GM18858 (cell line): ENCODE results near the gene NTM.

Experiments used
- ATAC-seq: cut with Tn5 transposase; IDR thresholded peaks from one replicate; pipeline ENCODE4 v1.9.1; 2021; ENCODE audit not compliant: unreplicated experiment

The NTM gene

DNA sequence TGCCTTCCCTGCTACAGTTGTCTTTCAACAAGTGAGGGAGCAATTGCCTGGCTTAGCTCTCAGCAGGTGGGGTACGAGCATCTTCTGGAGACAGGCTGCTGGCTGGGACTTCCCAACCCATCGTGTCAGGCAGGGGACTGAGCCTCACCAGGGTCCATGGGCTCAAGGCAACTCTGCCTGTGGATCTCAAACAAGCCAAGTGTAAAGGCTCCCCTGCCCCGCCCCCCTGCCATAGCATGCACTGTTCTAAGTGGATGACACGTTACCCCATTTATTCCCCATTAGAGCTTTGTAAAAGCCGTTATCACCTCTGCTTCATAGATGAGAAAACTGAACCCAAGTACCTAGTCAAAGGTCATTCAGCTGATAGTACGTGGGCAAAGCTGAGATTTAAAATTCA lies 222.9 kb downstream of the NTM start:
- no peak for ATAC-seq

DNA sequence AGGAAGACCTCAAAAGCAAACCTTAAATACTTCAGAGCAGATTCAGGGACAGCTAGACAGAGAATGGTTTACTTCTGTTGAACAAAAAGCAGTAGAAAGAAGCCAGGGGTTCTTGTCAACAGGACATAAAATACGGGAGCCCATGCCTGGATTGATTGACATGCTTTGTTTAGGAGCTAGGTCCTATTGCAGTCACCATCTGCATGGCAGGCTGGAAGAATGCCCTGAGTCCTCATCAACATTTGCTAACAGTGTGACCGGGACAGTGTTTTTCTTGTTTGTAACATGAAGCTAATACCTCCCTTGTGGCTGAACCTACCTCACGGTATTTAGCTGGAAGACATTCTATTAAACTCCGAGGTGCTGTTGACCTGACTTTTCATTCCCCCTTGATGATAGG lies 225.4 kb downstream of the NTM start:
- ATAC-seq, result no peak

- no peak for ATAC-seq
These were observed 227.5 kb downstream of the NTM start for GRCh38 chr11:131597890-131598289.

- no peak for ATAC-seq
These were observed 227.9 kb downstream of the NTM start for GRCh38 chr11:131598305-131598704.

DNA sequence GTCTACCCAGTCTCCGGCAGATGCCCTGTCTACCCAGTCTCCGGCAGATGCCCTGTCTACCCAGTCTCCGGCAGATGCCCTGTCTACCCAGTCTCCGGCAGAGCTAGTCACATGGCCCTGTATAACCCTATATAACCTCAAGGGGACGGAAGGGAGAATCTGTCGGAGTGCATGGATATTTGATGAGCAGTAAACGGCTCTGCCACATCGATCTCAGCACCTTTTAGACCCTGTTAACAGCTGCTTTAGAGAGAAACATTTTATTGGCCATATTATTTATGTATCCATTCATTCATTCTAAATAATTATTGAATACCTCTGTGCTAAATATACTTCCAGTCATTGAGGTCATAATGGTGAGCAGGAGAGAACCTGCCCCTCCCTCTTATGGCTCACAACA lies 228.9 kb downstream of the NTM start:
- no peak for ATAC-seq

- no peak for ATAC-seq
These were observed 230.2 kb downstream of the NTM start for GRCh38 chr11:131600628-131601027.

GRCh38 chr11:131601586-131601985 lies 231.2 kb downstream of the NTM start:
- ATAC-seq, result no peak

- ATAC-seq, result no peak
These were observed 232.0 kb downstream of the NTM start for GRCh38 chr11:131602431-131602830.

DNA sequence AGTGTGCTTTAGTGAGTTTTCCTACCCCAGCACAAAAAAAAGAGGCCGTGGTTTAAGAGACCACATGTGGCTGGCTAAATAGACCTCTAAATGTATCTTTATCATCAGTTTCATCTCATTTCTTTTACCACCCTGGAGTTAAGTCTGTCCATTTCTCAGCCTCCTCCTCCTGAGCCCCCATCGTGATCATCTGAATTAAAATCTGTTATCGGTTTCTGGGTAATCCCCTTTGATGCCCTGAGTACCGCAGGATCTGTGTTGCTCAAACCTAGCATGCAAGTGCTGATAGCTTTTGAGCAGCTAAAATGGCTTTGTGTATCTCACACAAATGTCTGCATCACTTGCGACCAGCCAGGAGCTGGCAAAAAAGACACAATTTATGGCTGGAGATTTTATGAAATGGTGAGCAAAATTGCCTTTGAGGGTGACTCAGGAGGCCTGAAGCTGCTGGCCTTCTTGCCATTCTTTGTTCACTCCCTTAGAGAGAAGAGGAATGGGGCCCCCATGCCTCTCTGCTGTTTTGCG lies 236.5 kb downstream of the NTM start:
- ATAC-seq, result no peak

DNA sequence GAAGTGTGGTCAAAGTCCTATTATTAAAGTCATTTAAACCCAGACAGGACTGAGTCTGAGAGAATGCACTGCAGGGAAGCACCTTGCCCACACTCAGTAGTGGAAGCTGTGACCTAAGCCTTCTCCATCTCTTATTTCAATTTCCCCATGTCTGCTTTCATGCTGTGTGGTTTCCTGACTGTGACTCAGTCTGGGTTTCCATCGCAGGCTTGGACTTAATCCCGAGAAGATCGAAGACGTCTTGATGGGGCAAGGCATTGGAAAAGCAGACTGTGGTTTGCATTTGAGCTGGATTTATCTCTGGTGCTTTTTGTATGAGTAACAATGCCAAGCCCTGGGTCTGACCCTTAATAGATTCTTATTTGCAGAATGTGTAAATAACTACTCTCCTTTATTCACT lies 238.9 kb downstream of the NTM start:
- no peak for ATAC-seq

- ATAC-seq, result no peak
These were observed 239.5 kb downstream of the NTM start for GRCh38 chr11:131609921-131610320.

DNA sequence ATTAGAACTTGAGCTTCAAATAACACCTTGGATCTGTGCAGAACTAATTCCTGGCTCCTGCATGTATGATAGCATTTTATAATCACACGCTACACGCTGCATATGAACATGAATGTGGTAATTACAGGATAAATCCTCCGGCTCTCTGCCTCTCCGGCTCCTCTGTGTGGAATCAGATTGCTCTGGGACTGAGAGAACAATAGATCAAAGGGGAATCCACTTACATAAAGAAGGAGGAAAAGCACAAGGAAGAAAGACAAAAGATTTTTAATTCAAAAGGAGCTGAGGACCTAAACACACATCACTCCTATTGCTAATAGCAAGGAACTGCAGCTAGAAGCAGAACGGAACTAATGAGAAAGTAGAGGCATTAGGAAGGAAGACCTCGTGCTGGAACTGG lies 240.9 kb downstream of the NTM start:
- no peak for ATAC-seq

- no peak for ATAC-seq
These were observed 242.1 kb downstream of the NTM start for GRCh38 chr11:131612533-131612932.

GRCh38 chr11:131614631-131615030 lies 244.2 kb downstream of the NTM start:
- no peak for ATAC-seq

DNA sequence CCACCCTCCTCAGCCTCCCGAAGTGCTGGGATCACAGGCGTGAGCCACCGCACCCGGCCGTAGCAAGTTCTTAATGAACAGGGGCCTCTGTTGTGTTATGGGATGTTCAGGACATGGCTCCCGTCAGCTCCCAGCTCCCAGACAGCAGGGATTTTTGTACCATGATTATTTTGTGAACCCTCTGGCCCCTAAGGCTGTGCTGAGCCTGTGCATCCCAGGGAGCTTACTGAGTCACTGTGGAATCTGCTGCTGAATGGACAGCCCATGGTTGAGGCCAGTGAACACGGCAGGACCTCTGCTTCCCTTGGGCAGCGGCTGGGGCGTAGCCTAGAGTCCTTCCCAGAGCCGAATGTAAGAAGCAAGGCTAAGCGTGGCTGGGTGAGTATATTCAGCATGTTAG lies 245.2 kb downstream of the NTM start:
- no peak for ATAC-seq

GRCh38 chr11:131616481-131617140 lies 246.2 kb downstream of the NTM start:
- no peak for ATAC-seq

DNA sequence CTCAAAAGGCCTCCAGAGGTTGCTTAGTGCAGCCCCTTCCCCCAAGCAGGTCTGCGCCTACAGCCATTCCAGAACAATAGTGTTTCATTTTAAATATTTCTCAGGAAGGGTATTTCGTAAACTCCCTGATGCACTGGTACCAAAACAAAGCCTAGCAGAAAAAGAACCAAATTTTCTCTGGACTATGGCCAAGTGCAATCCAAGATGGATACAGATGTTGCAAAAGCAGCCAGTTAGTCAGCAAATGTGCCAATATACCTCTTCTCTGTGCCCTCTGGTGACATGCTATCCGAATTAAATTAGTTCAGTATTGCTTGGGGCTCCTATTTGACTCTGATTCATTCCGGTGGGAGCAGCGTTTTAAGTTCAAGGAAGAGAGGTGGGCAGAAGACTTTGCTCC lies 247.8 kb downstream of the NTM start:
- ATAC-seq, result no peak

DNA sequence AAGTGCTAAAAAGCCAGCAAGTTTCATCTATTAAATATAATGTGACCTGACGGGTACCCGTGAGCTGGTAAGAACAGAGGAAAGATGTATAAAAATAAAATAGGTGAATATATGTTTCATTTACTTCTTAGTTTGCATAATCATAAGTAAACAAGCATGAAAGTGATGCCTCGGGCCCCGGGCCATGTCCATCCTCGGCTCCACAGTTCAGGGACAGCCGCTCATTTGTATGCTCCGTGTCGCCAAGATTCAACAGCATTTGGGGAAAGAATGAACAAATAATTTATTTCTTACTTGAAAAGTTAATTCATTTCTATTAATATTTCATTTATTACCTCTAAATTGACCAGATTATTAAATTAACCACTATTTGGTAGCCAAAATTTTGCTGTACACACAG lies 251.8 kb downstream of the NTM start:
- no peak for ATAC-seq

DNA sequence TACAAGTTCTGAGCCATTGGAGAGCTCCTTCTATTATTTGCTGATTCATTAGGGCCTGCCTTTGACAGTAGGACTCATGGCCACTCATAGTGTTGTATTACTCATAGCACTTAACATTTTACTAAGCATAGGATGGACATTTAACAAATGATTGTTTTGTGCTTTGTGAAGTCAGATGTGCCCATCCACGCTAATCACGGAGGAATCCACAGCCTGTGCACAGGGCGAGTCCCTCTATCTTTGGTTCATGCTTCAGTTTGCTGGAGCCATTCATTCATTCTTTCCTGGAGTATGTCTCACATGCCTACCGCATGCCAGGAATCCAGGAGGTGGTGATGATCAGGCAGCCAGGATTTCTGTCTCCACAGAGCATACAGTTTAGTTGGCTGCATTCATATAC lies 254.1 kb downstream of the NTM start:
- ATAC-seq, result no peak

DNA sequence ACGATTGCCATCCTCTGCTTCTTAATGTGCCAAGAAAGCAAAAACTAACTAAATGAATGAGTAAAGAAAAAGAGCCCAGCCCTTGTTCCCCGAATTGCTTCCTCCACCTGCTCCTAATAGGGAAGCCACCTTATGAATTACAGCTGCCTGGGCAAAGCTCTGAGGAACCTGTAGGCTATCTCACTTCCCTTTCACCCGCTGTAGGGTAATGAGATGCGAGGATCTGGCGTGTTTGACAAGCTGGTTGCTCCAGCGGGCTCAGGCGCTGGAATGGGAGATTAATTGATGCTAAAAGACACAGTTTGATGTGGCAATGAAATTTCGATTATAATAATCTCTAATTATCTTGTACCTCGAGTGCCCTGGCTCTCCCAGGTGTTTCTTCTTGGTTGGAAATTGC lies 256.4 kb downstream of the NTM start:
- ATAC-seq, result no peak

- ATAC-seq, result no peak
These were observed 258.3 kb downstream of the NTM start for GRCh38 chr11:131628739-131629138.

- no peak for ATAC-seq
These were observed 259.6 kb downstream of the NTM start for GRCh38 chr11:131629925-131630540.

DNA sequence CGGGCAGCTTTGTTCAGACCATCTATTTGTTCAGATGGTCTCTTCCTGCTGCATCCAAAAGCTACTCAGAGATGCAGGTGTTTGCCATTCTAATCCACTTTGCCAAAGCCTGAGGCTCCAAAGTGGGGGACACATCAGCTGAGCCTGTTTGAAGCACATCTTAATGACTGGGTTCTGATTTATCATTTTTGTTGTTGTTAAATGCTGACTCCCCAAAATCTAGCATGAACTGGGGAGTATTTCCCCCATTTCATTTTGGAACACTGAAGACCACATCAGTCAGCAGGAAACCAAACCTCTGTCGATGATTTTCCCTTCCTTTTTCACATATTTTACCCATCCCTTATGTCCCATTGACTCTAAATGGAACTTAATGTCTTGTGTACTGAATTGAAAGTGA lies 262.6 kb downstream of the NTM start:
- no peak for ATAC-seq
